Parathyroid adenoma (tissue), 2 donors: ENCODE data around the gene SPECC1L.

Experiments
- H2AFZ ChIP-seq: fragments of 300-600 bp; sonication (generic); one replicate; pipeline ENCODE4 v1.7.0; 2017; ENCODE audit warnings: antibody characterized with exemption, mild to moderate bottlenecking
- H3K27ac ChIP-seq: fragments of 300-600 bp; sonication (generic); one replicate; pipeline ENCODE4 v1.7.0; 2017
- H3K27me3 ChIP-seq: fragments of 300-600 bp; sonication (generic); one replicate; pipeline ENCODE4 v1.7.0; 2017; ENCODE audit warnings: low read length; ENCODE audit not compliant: control insufficient read depth, insufficient read depth
- H3K36me3 ChIP-seq: fragments of 300-600 bp; sonication (generic); one replicate; pipeline ENCODE4 v1.7.0; 2017; ENCODE audit warnings: low read length; ENCODE audit not compliant: control insufficient read depth, insufficient read depth
- H3K4me1 ChIP-seq: fragments of 300-600 bp; sonication (generic); one replicate; pipeline ENCODE4 v1.7.0; 2017; ENCODE audit warnings: control low read depth
- H3K4me2 ChIP-seq: fragments of 300-600 bp; sonication (generic); one replicate; pipeline ENCODE4 v1.7.0; 2017; ENCODE audit warnings: low read length
- H3K4me3 ChIP-seq: fragments of 300-600 bp; sonication (generic); one replicate; pipeline ENCODE4 v1.7.0; 2017; ENCODE audit warnings: low read depth, low read length
- H3K79me2 ChIP-seq: fragments of 300-600 bp; sonication (generic); one replicate; pipeline ENCODE4 v1.7.0; 2017; ENCODE audit warnings: control low read depth
- H3K9ac ChIP-seq: fragments of 300-600 bp; sonication (generic); one replicate; pipeline ENCODE4 v1.7.0; 2017; ENCODE audit warnings: mild to moderate bottlenecking
- H3K9me3 ChIP-seq: fragments of 300-600 bp; sonication (generic); one replicate; pipeline ENCODE4 v1.7.0; 2017; ENCODE audit warnings: low read length; ENCODE audit not compliant: control insufficient read depth
- TF ChIP-seq, protein P1 (sequence below): fragments of 300-600 bp; sonication (generic); IDR thresholded peaks from one replicate; pipeline ENCODE4 v1.7.0; 2017; ENCODE audit warnings: antibody characterized with exemption, mild to moderate bottlenecking
- donor health status: primary hyperparathyroidism.

Gene SPECC1L

DNA sequence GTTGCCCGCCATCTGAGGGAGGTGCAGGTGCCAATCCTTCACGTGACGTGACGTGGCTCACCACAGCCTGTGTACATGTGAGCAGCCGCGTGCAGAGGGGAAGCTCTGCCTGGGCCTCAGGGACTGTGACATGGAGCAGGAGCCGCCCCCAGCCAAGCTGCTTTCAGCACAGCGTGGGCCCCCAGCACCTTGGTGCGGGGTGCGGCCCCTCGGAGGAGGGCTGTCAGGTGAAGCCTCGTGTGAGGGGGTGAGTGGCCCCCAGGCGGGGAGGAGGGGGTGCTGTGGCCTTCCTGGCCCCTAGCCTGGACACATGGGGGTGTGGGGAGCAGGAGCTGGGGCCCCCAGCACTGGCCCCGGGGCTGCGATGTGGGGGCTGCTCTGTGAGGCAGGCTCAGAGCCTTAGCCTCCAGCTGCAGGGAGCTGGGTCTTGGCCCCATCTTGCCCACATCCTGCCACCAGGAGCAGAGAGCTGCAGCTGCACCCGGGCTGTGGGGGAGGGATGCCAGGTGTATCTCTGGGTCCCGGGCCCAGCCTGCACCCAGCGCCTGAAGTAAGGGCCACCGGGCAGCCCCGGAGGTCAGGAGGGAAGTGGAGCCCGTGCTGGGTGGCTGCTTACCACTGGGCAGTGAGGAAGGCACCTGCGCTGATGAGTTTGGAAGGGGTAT is 157.0 kb downstream of the SPECC1L start, which contains the start of gene ADORA2A:
Gene ADORA2A (plus strand): TSS at position 100 of the 665 bp plus-strand sequence. CDS start 5,806 bp downstream, outside the sequence.
- H3K4me2 ChIP-seq, result no peak within 1 kb of the TSS
- no peaks in the 10 kb centered on the region for H3K36me3 ChIP-seq
- H3K4me1 ChIP-seq, result no peaks in the 10 kb centered on the region
- no peaks in the 10 kb centered on the region for H3K9me3 ChIP-seq
- no peak within 1 kb of the TSS for H2AFZ ChIP-seq
- no peak within 1 kb of the TSS for H3K4me3 ChIP-seq
- H3K27ac ChIP-seq, result no peak within 1 kb of the TSS
- no peaks in the 10 kb centered on the region for H3K79me2 ChIP-seq
- TF ChIP-seq, protein P1, sequence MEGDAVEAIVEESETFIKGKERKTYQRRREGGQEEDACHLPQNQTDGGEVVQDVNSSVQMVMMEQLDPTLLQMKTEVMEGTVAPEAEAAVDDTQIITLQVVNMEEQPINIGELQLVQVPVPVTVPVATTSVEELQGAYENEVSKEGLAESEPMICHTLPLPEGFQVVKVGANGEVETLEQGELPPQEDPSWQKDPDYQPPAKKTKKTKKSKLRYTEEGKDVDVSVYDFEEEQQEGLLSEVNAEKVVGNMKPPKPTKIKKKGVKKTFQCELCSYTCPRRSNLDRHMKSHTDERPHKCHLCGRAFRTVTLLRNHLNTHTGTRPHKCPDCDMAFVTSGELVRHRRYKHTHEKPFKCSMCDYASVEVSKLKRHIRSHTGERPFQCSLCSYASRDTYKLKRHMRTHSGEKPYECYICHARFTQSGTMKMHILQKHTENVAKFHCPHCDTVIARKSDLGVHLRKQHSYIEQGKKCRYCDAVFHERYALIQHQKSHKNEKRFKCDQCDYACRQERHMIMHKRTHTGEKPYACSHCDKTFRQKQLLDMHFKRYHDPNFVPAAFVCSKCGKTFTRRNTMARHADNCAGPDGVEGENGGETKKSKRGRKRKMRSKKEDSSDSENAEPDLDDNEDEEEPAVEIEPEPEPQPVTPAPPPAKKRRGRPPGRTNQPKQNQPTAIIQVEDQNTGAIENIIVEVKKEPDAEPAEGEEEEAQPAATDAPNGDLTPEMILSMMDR, result no peak
- H3K27me3 ChIP-seq, result no peaks in the 10 kb centered on the region
- H3K9ac ChIP-seq, result no peak within 1 kb of the TSS

DNA sequence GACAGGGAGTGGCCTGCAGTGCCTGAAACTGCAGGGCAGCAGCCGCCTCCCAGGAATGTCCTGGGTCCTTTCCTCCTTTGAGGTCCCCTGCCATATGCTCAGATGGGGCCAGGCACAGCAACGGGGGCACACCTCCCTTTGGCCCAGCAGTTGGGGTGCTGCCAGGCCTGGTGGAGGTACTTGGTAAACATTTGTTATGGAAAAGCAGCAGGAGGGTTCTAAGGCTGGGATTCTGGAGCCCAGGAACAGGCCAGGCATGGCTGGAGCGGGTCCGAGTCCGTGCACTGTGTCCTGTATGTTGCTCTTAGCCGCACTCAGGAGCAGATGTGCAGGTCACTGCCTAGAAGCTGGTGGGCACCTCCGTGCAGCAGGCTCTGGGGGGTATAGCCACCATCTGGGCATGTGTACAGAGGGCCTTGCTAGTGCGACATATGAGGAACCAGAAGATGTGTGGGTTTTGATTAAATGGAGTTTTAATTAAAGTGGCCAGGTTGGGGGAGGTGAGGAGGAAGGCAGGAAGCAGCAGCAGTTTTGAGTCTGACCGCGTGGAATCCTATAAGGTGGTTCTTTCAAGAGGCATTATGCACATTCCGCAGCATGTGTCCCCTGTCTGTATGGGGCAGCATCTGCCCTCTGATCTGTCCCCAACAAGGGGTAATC is 158.2 kb downstream of the SPECC1L start:
- no peak overlapping the region for H3K27ac ChIP-seq
- no peaks in the 10 kb centered on the region for H3K27me3 ChIP-seq
- H2AFZ ChIP-seq, result no peak overlapping the region
- H3K4me2 ChIP-seq, result no peak overlapping the region
- H3K4me3 ChIP-seq, result no peak overlapping the region
- H3K9ac ChIP-seq, result no peak overlapping the region
- no peaks in the 10 kb centered on the region for H3K9me3 ChIP-seq
- TF ChIP-seq, protein P1, result no peak
- no peaks in the 10 kb centered on the region for H3K36me3 ChIP-seq
- no peaks in the 10 kb centered on the region for H3K4me1 ChIP-seq
- H3K79me2 ChIP-seq, result no peaks in the 10 kb centered on the region

DNA sequence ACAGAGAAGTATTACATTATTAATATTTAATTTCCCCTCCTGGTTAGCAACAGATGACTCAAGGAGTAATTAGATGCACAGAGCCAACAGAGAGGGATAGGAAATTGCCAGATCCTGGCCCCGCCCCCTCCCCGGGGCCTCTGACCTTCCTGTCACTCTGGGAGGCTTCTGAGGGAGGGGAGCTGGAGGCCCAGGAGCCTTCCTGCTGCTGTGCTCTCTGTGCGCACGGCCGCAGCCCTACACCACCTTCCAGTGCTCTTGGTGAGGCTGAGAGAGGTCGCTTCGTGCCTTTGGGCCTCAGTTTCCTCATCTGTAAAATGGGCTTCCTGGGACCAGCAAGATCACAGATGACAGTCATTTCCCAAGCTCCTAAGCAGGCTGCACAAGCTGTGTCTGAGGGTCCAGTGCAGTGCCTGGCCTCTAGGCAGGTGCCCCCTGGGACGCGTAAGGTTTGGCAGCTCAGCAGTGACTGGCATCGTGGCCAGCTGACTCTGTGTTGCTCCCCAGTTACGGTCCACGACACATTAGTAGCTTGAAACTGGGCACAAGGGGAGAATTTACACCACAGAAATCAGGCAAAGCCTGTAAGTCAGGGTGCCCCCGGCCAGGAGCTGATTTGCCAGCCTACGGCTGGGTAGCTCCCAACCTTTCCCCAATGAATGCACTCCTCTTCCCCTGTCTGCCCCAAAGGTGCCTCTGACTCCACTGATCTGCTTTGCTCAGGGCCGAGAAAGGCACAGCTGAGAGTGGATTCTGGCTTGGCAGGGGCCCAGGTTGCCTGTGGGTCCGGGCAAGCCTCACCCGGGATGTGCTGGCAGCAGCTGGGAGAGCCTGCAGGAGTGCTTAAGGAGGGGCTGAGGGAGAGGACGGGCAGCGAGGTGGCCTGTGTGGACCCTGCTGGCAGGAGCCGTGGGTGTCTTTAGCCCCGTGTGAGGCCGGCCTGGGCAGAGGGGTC is 159.1 kb downstream of the SPECC1L start:
- H3K79me2 ChIP-seq, result no peaks in the 10 kb centered on the region
- no peak overlapping the region for H2AFZ ChIP-seq
- no peak overlapping the region for H3K9ac ChIP-seq
- no peaks in the 10 kb centered on the region for H3K9me3 ChIP-seq
- TF ChIP-seq, protein P1, result no peak
- no peaks in the 10 kb centered on the region for H3K36me3 ChIP-seq
- no peaks in the 10 kb centered on the region for H3K27me3 ChIP-seq
- no peak overlapping the region for H3K4me3 ChIP-seq
- H3K4me2 ChIP-seq, result no peak overlapping the region
- no peaks in the 10 kb centered on the region for H3K4me1 ChIP-seq
- H3K27ac ChIP-seq, result no peak overlapping the region

DNA sequence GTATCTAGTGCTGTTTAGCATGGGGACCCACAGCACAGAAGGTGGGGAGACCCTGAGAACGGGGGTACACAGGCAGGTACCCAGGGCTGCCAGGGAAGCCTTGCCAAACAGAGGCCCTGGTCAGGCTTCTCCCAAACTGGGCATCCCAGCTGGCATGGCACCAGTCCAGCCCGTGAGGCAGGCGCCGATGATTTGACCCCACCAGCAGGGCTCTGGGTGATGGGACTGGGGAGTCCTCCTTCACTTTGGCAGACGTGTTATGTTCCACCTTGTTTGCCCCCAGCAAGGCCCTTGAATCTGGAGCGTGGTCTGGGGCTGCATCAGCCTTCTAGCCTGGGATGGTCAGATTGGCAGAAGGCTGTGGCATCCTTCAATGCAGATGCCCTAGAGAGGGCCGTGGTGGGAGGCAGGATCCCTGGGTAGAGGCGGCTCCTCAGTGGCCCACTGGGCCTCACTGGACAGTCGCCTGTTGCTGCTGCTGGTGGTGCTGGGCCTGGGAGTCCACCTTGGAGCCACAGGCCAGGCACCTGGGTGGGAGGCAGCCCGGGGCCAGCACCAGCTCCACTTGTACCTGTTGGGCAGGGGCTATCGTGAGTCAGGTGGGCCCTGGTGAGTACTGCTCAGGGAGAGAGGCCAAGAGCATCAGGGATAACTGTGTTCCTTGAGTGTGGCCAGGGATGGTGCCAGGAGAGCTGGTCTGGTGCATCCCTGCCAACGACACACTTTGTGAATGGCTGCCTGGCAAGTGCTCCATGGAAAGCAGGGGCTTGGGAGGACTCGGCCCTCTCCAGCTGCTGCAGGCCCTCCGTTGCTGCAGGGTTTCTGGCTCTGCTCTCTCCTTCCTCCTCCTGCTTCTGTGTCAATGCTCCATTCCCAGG is 160.0 kb downstream of the SPECC1L start:
- Histone ChIP-seq H3K4me1 (no peaks in the 10 kb centered on the region), H3K27me3 (no peaks in the 10 kb centered on the region), H3K4me2 (no peak overlapping the region), H3K4me3 (no peak overlapping the region), H3K27ac (no peak overlapping the region), H3K9ac (no peak overlapping the region), H3K79me2 (no peaks in the 10 kb centered on the region), H2AFZ (no peak overlapping the region), H3K36me3 (no peaks in the 10 kb centered on the region), H3K9me3 (no peaks in the 10 kb centered on the region)
- TF ChIP-seq, protein P1, result no peak
